Activated CD4-positive, alpha-beta T cell treated with anti-CD3 and anti-CD28 coated beads, Interleukin-2, amount 50 U/mL, for 48 hours (primary cell): Measurements from ENCODE around the gene PRG2.
"Not testable (repeated sequence)": the region's sequence is repeated elsewhere in the genome, so short reads cannot be mapped to it uniquely, and the experiment has no call there.

Experiments
- DNase-seq, 2 experiments: peaks; one replicate each; pipeline ENCODE4 v3.0.0-alpha.2; 2020

Gene PRG2

GRCh38 chr11:57364851-57365660, 25.4 kb downstream of the PRG2 start:
- DNase-seq, result no peak

- DNase-seq, result no peak
Observed at GRCh38 chr11:57363131-57364080, 27.0 kb downstream of the PRG2 start.

GRCh38 chr11:57361926-57362325, 28.5 kb downstream of the PRG2 start:
- no peak for DNase-seq

GRCh38 chr11:57361420-57361819, 29.0 kb downstream of the PRG2 start:
- not testable (repeated sequence) for DNase-seq

- no peak for DNase-seq
Observed at GRCh38 chr11:57360991-57361390, 29.5 kb downstream of the PRG2 start.

GRCh38 chr11:57359896-57360690, 30.4 kb downstream of the PRG2 start:
- DNase-seq, result no peak

- no peak for DNase-seq
Observed at GRCh38 chr11:57359396-57359795, 31.1 kb downstream of the PRG2 start.

GRCh38 chr11:57358991-57359390, 31.5 kb downstream of the PRG2 start:
- no peak for DNase-seq

- DNase-seq, result no peak
Observed at GRCh38 chr11:57358543-57358961, 31.9 kb downstream of the PRG2 start.

- DNase-seq, result no peak
Observed at GRCh38 chr11:57357856-57358255, 32.6 kb downstream of the PRG2 start.

GRCh38 chr11:57357310-57357709, 33.1 kb downstream of the PRG2 start:
- no peak for DNase-seq

- DNase-seq, result no peak
Observed at GRCh38 chr11:57356268-57356667, 34.2 kb downstream of the PRG2 start.

- no peak for DNase-seq
Observed at GRCh38 chr11:57354699-57355098, 35.8 kb downstream of the PRG2 start.

GRCh38 chr11:57353852-57354251, 36.6 kb downstream of the PRG2 start:
- no peak for DNase-seq

- no peak for DNase-seq
Observed at GRCh38 chr11:57353446-57353845, 37.0 kb downstream of the PRG2 start.

GRCh38 chr11:57353036-57353435, 37.4 kb downstream of the PRG2 start:
- no peak for DNase-seq

GRCh38 chr11:57349491-57350274, 40.8 kb downstream of the PRG2 start:
- DNase-seq, result peak; percentile 72 to 77

GRCh38 chr11:57348636-57349313, 41.7 kb downstream of the PRG2 start:
- no peak for DNase-seq

- DNase-seq, result no peak
Observed at GRCh38 chr11:57348052-57348451, 42.4 kb downstream of the PRG2 start.

- no peak for DNase-seq
Observed at GRCh38 chr11:57347336-57347735, 43.1 kb downstream of the PRG2 start.

GRCh38 chr11:57345555-57346211, 44.8 kb downstream of the PRG2 start:
- peak; percentile 71 to 77 for DNase-seq
